Measurements from ENCODE around the gene GALNT9.

DNA sequence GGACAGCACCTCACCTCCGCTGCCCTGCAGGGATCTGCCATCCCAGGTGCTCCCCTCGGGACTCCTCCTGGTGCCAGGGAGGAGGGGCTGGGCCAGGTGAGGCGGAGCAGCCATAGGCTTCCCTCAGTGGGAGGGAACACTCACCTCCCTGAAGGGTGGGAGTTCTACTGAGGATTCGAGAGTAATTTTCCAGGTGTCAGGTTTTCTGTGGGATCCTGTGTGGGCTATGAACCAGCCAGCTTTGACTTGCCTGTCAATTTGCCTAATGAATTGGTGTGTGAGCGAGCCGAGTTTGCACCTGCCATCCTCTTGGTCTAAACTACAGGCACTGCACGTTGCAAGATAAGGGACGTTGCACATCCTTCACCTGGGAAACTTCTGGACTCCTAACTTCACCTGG is 134.8 kb downstream of the GALNT9 start:
- TF ChIP-seq, protein P1, sequence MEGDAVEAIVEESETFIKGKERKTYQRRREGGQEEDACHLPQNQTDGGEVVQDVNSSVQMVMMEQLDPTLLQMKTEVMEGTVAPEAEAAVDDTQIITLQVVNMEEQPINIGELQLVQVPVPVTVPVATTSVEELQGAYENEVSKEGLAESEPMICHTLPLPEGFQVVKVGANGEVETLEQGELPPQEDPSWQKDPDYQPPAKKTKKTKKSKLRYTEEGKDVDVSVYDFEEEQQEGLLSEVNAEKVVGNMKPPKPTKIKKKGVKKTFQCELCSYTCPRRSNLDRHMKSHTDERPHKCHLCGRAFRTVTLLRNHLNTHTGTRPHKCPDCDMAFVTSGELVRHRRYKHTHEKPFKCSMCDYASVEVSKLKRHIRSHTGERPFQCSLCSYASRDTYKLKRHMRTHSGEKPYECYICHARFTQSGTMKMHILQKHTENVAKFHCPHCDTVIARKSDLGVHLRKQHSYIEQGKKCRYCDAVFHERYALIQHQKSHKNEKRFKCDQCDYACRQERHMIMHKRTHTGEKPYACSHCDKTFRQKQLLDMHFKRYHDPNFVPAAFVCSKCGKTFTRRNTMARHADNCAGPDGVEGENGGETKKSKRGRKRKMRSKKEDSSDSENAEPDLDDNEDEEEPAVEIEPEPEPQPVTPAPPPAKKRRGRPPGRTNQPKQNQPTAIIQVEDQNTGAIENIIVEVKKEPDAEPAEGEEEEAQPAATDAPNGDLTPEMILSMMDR (IDR thresholded peaks at IDR 0.05): no peak
- TF ChIP-seq POLR2A (IDR thresholded peaks at IDR 0.05): no peak

Data from lower leg skin (tissue), 3 donors.